ENCODE measurements around the gene ARRB2. TPM values are rescaled to one million over a fixed set of nuclear protein-coding genes. Genes with fewer than 3 reads are reported as not detected.

Gene ARRB2
- total RNA-seq, 4 donors from 2014 or later = 5.5 to 11.8 (median 7.8) TPM

- peaks cover 0 to 10% (median 3%) of the 10 kb centered on the region in 3 donors for H3K27me3 ChIP-seq
- H3K4me3 ChIP-seq = no peak overlapping the region
- in situ Hi-C loops (cut with MboI; ENCODE audit: low sequenced_read_pairs in 4 of 4) = no loop called here
- ATAC-seq (no peak), DNase-seq (no peak)
- TF ChIP-seq, protein P1, sequence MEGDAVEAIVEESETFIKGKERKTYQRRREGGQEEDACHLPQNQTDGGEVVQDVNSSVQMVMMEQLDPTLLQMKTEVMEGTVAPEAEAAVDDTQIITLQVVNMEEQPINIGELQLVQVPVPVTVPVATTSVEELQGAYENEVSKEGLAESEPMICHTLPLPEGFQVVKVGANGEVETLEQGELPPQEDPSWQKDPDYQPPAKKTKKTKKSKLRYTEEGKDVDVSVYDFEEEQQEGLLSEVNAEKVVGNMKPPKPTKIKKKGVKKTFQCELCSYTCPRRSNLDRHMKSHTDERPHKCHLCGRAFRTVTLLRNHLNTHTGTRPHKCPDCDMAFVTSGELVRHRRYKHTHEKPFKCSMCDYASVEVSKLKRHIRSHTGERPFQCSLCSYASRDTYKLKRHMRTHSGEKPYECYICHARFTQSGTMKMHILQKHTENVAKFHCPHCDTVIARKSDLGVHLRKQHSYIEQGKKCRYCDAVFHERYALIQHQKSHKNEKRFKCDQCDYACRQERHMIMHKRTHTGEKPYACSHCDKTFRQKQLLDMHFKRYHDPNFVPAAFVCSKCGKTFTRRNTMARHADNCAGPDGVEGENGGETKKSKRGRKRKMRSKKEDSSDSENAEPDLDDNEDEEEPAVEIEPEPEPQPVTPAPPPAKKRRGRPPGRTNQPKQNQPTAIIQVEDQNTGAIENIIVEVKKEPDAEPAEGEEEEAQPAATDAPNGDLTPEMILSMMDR (IDR thresholded peaks at IDR 0.05 in 4 of 5, conservative IDR thresholded peaks at IDR 0.05 in 1 of 5) = no peak
- TF ChIP-seq POLR2A (IDR thresholded peaks at IDR 0.05) = no peak
- intact Hi-C loops (cut with DNase I; ENCODE audit: low total_unique reads) = no loop called here
- no peaks in the 10 kb centered on the region for H3K4me1 ChIP-seq
- no peaks in the 10 kb centered on the region for H3K36me3 ChIP-seq
- H3K27ac ChIP-seq = no peak overlapping the region
- no peaks in the 10 kb centered on the region for H3K9me3 ChIP-seq
These were observed 44.1 kb upstream of the ARRB2 start for GRCh38 chr17:4666296-4666695.

- Histone ChIP-seq H3K4me3 (no peak overlapping the region), H3K9me3 (no peaks in the 10 kb centered on the region), H3K4me1 (no peaks in the 10 kb centered on the region), H3K36me3 (peaks cover 0 to 8% of the 10 kb centered on the region in 2 donors), H3K27ac (no peak overlapping the region), H3K27me3 (peaks cover 0 to 7% (median 3%) of the 10 kb centered on the region in 3 donors)
- intact Hi-C loops (cut with DNase I; ENCODE audit: low total_unique reads) (no loop called here), in situ Hi-C loops (cut with MboI; ENCODE audit: low sequenced_read_pairs in 4 of 4) (no loop called here)
- no peak for ATAC-seq
- TF ChIP-seq, protein P1 (IDR thresholded peaks at IDR 0.05 in 4 of 5, conservative IDR thresholded peaks at IDR 0.05 in 1 of 5) = no peak
- TF ChIP-seq POLR2A (IDR thresholded peaks at IDR 0.05) = no peak
- DNase-seq = no peak
These were observed 43.3 kb upstream of the ARRB2 start for GRCh38 chr17:4667166-4667565.

DNA sequence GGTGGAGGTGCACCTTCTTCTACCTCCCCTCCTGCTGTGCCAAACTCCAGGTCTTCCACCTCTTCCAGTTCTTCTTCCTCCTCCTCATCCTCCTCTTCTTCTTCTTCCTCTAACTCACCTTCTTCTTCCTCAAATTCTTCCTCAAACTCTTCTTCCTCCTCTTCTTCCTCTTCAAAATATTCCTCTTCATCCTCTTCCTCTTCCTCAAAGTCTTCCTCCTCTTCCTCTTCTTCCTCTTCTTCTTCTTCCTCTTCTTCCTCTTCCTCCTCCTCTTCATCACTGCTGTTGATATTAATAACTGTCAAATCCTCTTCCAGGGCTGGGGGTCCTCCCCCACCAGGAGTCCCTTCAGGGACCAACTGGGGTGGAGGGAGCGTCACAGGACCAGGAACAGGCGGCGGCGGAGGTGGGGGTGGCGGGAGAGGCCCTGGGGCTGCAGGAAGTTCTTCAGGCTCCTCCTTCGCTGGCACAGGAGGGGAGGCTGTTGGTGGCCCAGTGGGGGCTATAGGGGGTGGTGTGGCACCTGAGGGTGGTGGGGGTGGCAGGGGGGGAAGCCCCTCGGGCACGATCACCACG, 38.3 kb upstream of the ARRB2 start:
- peaks cover 0 to 53% of the 10 kb centered on the region in 2 donors for H3K36me3 ChIP-seq
- H3K4me1 ChIP-seq = no peaks in the 10 kb centered on the region
- in situ Hi-C loops (cut with MboI; ENCODE audit: low sequenced_read_pairs in 4 of 4) (no loop called here), intact Hi-C loops (cut with DNase I; ENCODE audit: low total_unique reads) (loop anchor here (10.0 kb wide), 1 partner anchor 83 kb away; no protein-coding TSS in a partner anchor)
- H3K27ac ChIP-seq = no peak overlapping the region
- H3K4me3 ChIP-seq = no peak overlapping the region
- TF ChIP-seq, protein P1 (IDR thresholded peaks at IDR 0.05 in 4 of 5, conservative IDR thresholded peaks at IDR 0.05 in 1 of 5) = no peak
- TF ChIP-seq POLR2A (IDR thresholded peaks at IDR 0.05) = no peak
- H3K9me3 ChIP-seq = no peaks in the 10 kb centered on the region
- ATAC-seq = no peak
- no peak for DNase-seq
- H3K27me3 ChIP-seq = peaks cover 0 to under 1% (median 0%) of the 10 kb centered on the region in 3 donors

DNA sequence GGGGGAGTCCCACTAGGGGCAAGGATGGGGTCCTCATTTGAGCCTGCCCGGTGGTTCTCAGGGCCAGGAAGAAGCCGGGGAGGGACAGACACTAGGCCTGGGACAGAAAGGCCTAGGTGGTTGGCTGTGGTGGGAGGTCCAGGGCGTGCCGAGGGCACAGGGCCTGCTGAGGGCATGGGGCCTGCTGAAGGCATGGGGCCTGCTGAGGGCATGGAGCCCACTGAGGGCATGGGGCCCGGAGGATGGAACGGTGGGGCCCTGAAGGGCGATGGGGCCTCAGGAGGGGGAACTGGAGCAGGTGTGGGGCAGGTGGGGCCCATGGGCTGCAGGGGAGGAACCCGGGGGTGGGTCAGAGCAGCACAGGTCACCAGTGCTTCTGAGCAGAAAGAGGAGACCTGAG, 37.7 kb upstream of the ARRB2 start:
- TF ChIP-seq, protein P1 (IDR thresholded peaks at IDR 0.05 in 4 of 5, conservative IDR thresholded peaks at IDR 0.05 in 1 of 5) = no peak
- no peak for TF ChIP-seq POLR2A (IDR thresholded peaks at IDR 0.05)
- H3K4me3 ChIP-seq = no peak overlapping the region
- no peaks in the 10 kb centered on the region for H3K4me1 ChIP-seq
- H3K36me3 ChIP-seq = peaks cover 0 to 58% of the 10 kb centered on the region in 2 donors
- H3K27ac ChIP-seq = no peak overlapping the region
- intact Hi-C loops (cut with DNase I; ENCODE audit: low total_unique reads) = loop anchor here (10.0 kb wide), 1 partner anchor 82 kb away; no protein-coding TSS in a partner anchor
- H3K27me3 ChIP-seq = no peaks in the 10 kb centered on the region
- in situ Hi-C loops (cut with MboI; ENCODE audit: low sequenced_read_pairs in 4 of 4) = no loop called here
- DNase-seq (no peak), ATAC-seq (no peak)
- no peaks in the 10 kb centered on the region for H3K9me3 ChIP-seq
